HG03103 (cell line): ENCODE data around the gene TMED5.

Experiments used
- ATAC-seq: cut with Tn5 transposase; IDR thresholded peaks from one replicate; pipeline ENCODE4 v1.9.1; 2021; ENCODE audit warnings: low read depth; ENCODE audit not compliant: unreplicated experiment

TMED5 gene

DNA sequence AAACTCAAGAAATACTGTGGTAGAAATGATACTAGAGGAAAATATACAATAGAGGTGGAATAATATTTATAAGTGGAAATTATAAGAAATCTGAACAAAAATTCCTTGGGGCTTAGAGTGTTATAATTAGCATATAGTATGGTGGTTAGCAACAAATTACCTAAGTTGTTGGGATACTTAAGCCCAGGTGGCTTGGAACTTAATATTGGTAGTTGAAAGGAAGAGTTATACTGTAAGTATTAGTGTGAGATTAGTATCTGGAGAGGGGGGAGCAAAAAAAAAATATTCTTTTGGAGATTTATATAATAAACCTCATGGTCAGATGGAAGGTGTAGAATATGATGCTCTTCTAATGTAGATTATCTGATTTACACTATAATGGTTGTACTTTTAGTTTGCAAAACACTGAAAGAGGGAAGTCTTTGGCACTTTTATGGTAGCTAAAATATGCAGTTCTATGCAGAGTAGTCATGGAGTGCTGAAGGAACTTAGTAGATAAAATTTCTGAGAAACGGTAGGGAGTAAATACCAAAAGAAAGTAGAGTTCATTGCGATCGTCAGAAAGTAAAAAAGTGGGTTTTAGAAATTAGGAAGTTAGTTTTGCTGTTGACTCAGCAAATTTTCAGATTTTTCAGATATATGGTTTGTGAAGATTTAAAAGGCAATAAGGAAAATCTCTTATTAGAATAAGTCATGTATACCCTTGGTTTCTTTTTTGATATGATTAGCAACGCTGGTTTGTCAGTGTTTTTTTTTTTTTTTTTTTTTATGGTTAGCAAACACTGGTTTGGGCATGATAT is 55.5 kb downstream of the TMED5 start:
- no peak for ATAC-seq

DNA sequence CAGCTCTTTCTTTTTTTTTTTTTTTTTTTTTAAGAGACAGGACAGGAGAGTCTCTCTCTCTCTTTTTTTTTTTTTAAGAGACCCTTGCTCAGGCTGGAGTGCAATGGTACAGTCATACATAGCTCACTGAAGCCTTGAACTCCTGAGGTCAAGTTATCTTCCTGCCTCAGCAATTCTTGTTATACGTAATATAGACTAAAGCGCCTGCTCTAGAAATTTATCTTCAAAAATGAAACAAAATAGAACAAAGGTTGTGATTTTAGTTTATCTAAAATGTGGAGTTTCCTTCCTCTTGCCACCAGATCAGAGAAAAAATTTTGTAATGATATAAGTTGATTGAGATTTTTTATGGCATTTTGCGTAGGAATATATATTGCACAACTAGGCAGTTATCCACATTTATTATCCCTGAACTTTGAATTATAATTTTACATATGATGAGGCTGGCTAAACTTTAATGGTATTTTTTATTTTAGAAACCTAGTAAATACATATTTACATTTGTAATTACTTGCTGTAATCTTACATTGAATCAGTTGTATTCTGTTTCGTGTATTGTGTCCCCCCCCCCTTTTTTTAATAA is 56.9 kb downstream of the TMED5 start:
- no peak for ATAC-seq

DNA sequence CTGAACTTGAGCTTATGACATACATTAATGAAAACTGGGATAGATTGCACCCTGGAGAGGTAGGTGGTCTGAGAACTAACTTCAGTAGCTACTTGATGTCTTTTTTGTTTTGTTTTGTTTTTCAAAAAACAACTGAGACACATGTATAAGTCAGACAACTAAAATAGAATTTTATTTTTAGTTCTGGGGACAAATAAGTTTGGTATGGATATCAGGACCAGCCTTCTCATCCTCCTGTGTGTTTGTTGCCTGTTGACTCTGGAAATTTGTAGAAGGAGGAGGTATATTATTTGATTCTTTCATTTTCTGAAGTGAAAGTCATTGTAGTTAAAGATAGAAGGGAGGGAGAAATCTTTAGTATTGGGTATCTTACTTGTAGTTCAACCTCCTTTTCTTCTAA is 59.6 kb downstream of the TMED5 start:
- ATAC-seq: no peak

DNA sequence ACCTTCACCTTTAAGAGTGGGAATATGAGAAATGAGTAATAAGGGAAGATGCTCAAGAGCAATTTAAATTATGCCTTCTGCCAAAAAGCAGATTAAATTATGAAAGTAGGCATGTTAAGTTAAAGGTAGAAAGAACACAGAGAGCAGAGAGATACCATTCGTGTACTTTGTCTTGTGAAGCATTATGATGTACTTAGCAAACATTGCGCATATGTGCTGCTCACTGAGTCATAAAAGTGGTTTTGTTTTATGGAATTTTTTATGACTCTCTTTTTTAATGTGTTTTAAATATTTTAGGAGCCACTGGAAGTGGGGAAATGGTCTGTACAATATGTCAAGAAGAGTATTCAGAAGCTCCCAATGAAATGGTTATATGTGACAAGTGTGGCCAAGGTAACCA is 65.8 kb downstream of the TMED5 start:
- ATAC-seq: no peak

DNA sequence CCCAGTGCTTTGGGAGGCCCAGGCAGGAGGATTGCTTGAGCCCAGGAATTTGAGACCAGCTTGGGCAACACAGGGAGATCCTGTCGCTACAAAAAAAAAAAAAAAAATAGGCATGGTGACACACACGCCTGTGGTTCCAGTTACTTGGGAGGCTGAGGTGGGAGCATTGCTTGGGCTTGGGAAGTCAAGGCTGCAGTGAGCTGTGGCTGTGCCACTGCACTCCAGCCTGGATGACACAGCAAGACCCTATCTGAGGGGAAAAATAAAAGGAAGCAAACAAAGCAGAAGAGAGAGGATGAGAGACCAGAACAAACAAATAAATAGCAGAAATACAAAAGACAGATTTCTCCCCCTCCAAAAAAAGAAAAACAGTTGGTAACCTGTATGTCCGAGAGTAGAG is 67.1 kb downstream of the TMED5 start:
- no peak for ATAC-seq

DNA sequence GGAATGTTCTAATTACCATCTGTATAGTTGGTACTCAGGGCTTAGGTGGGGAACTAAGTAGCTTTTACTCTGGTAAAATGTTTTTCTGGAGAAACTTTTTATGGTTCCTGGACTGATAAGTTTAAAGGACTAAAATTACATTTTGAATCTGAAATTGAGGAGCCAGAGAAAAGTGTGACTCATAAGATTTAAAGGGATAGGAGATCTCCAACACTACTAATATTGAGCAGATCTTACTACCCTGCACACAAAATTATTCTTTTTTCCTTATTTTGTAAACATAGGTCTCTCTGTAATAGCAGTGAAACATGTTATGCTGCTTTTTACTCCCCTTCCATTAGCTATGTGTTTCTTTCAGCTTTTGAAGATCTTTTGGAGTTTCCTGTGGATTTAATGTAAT is 68.7 kb downstream of the TMED5 start:
- no peak for ATAC-seq

DNA sequence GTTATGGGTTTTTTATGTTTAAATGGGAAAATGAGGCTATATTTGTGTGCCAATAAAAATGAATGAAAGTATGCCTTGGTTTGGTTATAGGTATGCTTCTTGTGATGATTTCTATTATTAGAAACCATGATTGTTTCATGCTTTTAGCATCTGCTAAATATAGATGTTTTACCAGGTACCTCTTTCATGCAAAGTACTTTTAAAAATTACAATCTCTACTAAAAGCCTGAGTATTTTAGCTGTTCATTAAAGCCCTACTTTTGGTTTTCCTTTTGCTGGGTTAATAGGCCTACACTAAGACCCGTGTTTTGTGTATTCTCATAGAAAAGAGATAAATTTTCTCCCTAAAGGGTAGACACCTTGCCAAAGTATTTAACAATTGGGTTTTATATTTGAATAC is 69.1 kb downstream of the TMED5 start:
- no peak for ATAC-seq

DNA sequence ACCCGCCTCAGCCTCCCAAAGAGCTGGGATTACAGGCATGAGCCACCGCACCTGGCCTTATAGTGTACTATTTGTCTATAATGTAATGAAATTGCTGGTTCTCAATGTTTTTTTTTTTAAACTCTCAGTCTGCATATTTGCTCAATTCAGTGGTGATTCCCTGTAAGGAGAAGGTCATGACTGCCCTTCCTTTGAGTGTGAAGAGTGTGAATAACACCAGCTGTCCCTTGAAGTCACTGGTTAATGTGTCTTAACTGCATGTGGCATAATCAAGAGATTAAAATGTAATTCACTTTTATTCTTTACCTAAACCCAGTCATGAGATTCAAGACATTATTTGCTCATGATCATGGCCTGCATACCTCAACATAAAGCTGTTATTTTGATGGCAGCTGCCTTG is 70.6 kb downstream of the TMED5 start:
- ATAC-seq: no peak

DNA sequence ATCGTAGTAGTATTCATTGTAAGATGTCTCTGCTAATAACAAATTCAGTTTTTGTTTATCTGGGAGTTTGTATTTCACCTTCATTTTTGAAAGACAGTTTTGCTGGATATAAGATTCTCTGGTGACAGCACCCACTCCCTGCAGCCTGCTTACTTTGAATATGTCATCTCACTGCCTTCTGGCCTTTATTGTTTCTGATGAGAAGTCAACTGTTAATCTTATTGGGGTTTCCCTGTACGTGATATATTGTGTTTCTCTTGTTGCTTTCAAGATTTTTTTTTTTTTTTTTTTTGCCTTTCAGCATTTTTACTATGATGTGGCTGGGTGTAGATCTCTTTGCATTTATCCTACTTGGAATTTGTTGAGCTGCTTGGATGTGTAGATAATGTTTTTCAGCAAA is 71.9 kb downstream of the TMED5 start:
- ATAC-seq: no peak

DNA sequence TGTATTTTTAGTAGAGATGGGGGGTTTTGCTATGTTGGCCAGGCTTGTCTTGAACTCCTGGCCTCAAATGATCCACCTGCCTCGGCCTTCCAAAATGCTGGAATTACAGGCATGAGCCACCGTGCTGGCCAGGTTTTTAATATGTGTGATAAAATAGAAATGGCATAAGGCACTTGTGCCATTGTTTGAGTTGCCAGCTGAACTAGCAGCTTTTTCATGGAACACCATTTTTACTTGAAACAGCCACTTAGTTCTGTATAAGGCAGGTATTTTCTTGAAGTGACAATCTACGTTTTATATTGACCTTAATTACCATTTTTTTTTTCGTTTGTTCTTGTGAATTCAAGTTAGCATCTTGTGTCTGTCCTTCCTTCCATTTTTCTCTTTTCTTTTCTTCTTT is 72.8 kb downstream of the TMED5 start:
- no peak for ATAC-seq

DNA sequence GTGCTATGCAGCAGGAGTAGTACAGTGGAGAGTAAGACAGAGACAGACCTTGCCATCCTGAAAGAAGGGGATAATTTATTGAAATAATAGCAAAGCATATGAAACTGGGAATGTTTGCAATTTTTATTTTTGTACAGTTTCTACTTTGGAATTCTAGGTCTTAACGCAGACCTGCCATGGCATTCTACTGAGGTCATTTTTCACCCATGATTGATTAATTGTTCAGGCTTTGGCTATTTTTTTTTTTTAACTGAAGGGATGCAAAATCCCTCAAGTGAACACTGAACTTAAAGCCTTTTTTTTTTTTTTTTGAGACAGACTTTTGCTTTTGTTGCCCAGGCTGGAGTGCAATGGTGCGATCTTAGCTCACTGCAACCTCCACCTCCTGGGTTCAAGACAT is 74.0 kb downstream of the TMED5 start:
- no peak for ATAC-seq

DNA sequence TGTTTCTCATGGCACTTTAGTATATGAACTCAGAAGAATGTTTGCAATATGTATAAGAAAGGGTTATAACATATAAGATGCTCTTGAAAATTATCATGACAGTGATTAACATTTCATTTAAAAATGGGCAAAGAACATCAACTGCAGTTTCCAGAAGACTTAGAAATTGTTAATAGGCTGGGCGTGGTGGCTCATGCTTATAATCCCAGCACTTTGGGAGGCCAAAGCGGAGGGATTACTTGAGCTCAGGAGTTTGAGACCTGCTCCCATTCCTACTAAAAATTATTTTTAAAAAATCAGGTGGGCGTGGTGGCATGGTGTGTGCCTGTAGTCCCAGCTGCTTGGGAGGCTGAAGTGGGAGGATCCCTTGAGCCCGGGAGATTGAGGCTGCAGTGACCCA is 78.1 kb downstream of the TMED5 start:
- no peak for ATAC-seq
